Vagina (tissue), 2 donors: Measurements from ENCODE around the gene NDUFB1. TPM values are rescaled to one million over a fixed set of nuclear protein-coding genes. Genes with fewer than 3 reads are reported as not detected.

Source experiments
- DNase-seq, 2 donors: peaks; one replicate each; pipeline ENCODE4 v3.0.0-alpha.2; 2017; ENCODE audit errors: extremely low spot score in 2 of 2
- H3K27ac ChIP-seq: fragments of 200-600 bp; sonication (generic); one replicate; pipeline ENCODE4 v1.5.1; 2019
- H3K27me3 ChIP-seq: fragments of 200-600 bp; sonication (generic); one replicate; pipeline ENCODE4 v1.5.1; 2019
- H3K36me3 ChIP-seq, 2 donors: fragments of 200-600 bp; sonication (generic); one replicate each; pipeline ENCODE4 v1.5.1; 2017 to 2019
- H3K4me1 ChIP-seq: fragments of 200-600 bp; sonication (generic); one replicate; pipeline ENCODE4 v1.5.1; 2019
- H3K4me3 ChIP-seq, 2 donors: fragments of 200-600 bp; sonication (generic); 1 replicate in 1 of 2; 2 replicates in 1 of 2; pipeline ENCODE4 v1.5.1; 2016 to 2019
- H3K9me3 ChIP-seq: fragments of 200-600 bp; sonication (generic); one replicate; pipeline ENCODE4 v1.5.1; 2019
- CTCF ChIP-seq, 3 experiments: fragments of 450-650 bp in 2 of 3; fragments of 200-600 bp in 1 of 3; sonication (generic) in 1 of 3; IDR thresholded peaks; one replicate each; pipeline ENCODE4 v1.5.1; 2017 to 2019; ENCODE audit warnings: antibody characterized with exemption in 3 of 3, mild to moderate bottlenecking in 2 of 3, moderate library complexity in 2 of 3
- POLR2A ChIP-seq, 2 donors: fragments of 450-650 bp; IDR thresholded peaks; one replicate each; pipeline ENCODE4 v1.6.1; 2017; ENCODE audit warnings: antibody characterized with exemption in 2 of 2, mild to moderate bottlenecking in 2 of 2, moderate library complexity in 2 of 2
- POLR2AphosphoS5 ChIP-seq, 2 donors: sonication (generic); formaldehyde crosslinking; IDR thresholded peaks; one replicate each; pipeline ENCODE4 v1.9.0; 2017; ENCODE audit warnings: antibody characterized with exemption in 2 of 2, mild to moderate bottlenecking in 2 of 2, low read depth in 1 of 2; ENCODE audit not compliant: insufficient read depth in 1 of 2
- intact Hi-C: fragments of 100-400 bp; cut with DNase I; formaldehyde crosslinking; loops from one replicate; pipeline ENCODE4 v1.15.1; 2023
- total RNA-seq: library from RNA; depleted of rRNA; stranded (reverse); fragments of >200 nt; gene quantifications from one replicate; pipeline ENCODE4 v1.2.3, GENCODE V29; 2016

The NDUFB1 gene
- total RNA-seq, 1 donor from 2014 or later = 86.9 TPM

GRCh38 chr14:92154283-92154942 is 32.9 kb upstream of the NDUFB1 start:
- Histone ChIP-seq H3K4me3 (no peak overlapping the region), H3K36me3 (peaks cover 0 to 54% of the 10 kb centered on the region in 2 donors), H3K27ac (no peak overlapping the region), H3K4me1 (no peaks in the 10 kb centered on the region), H3K27me3 (no peaks in the 10 kb centered on the region), H3K9me3 (no peaks in the 10 kb centered on the region)
- TF ChIP-seq POLR2AphosphoS5 (IDR thresholded peaks at IDR 0.05; ENCODE audit: insufficient read depth in 1 of 2, low read depth in 1 of 2) = no peak
- no peak for TF ChIP-seq CTCF (IDR thresholded peaks at IDR 0.05)
- no peak for TF ChIP-seq POLR2A (IDR thresholded peaks at IDR 0.05)
- intact Hi-C loops = no loop called here
- DNase-seq = no peak

- Histone ChIP-seq H3K4me3 (no peak overlapping the region), H3K4me1 (no peaks in the 10 kb centered on the region), H3K9me3 (no peaks in the 10 kb centered on the region), H3K27ac (no peak overlapping the region), H3K27me3 (no peaks in the 10 kb centered on the region), H3K36me3 (peaks cover 0 to 51% of the 10 kb centered on the region in 2 donors)
- intact Hi-C loops = no loop called here
- no peak for TF ChIP-seq POLR2A (IDR thresholded peaks at IDR 0.05)
- TF ChIP-seq CTCF (IDR thresholded peaks at IDR 0.05) = no peak
- TF ChIP-seq POLR2AphosphoS5 (IDR thresholded peaks at IDR 0.05; ENCODE audit: insufficient read depth in 1 of 2, low read depth in 1 of 2) = no peak
- no peak for DNase-seq
Observed at GRCh38 chr14:92153581-92153980, 32.1 kb upstream of the NDUFB1 start.

- intact Hi-C loops = no loop called here
- H3K27me3 ChIP-seq = no peaks in the 10 kb centered on the region
- DNase-seq = no peak
- TF ChIP-seq POLR2AphosphoS5 (IDR thresholded peaks at IDR 0.05; ENCODE audit: insufficient read depth in 1 of 2, low read depth in 1 of 2) = no peak
- TF ChIP-seq POLR2A (IDR thresholded peaks at IDR 0.05) = no peak
- no peak for TF ChIP-seq CTCF (IDR thresholded peaks at IDR 0.05)
- H3K4me3 ChIP-seq = no peak overlapping the region
- H3K4me1 ChIP-seq = no peaks in the 10 kb centered on the region
- H3K27ac ChIP-seq = no peak overlapping the region
- H3K36me3 ChIP-seq = peaks cover 0 to 61% of the 10 kb centered on the region in 2 donors
- H3K9me3 ChIP-seq = no peaks in the 10 kb centered on the region
Observed at GRCh38 chr14:92144708-92145107, 23.2 kb upstream of the NDUFB1 start.

- no peaks in the 10 kb centered on the region for H3K9me3 ChIP-seq
- no peak overlapping the region for H3K27ac ChIP-seq
- H3K27me3 ChIP-seq = no peaks in the 10 kb centered on the region
- intact Hi-C loops = no loop called here
- H3K36me3 ChIP-seq = peaks cover 0 to 59% of the 10 kb centered on the region in 2 donors
- TF ChIP-seq POLR2AphosphoS5 (IDR thresholded peaks at IDR 0.05; ENCODE audit: insufficient read depth in 1 of 2, low read depth in 1 of 2) (no peak), CTCF (IDR thresholded peaks at IDR 0.05) (no peak), POLR2A (IDR thresholded peaks at IDR 0.05) (no peak)
- no peak overlapping the region for H3K4me3 ChIP-seq
- no peaks in the 10 kb centered on the region for H3K4me1 ChIP-seq
- DNase-seq = no peak
Observed at GRCh38 chr14:92143962-92144361, 22.5 kb upstream of the NDUFB1 start.

GRCh38 chr14:92143309-92143708 is 21.8 kb upstream of the NDUFB1 start:
- H3K36me3 ChIP-seq = peaks cover 0 to 64% of the 10 kb centered on the region in 2 donors
- H3K27me3 ChIP-seq = no peaks in the 10 kb centered on the region
- no peaks in the 10 kb centered on the region for H3K4me1 ChIP-seq
- no peak overlapping the region for H3K27ac ChIP-seq
- no peak overlapping the region for H3K4me3 ChIP-seq
- no peak for DNase-seq
- H3K9me3 ChIP-seq = no peaks in the 10 kb centered on the region
- TF ChIP-seq POLR2AphosphoS5 (IDR thresholded peaks at IDR 0.05; ENCODE audit: insufficient read depth in 1 of 2, low read depth in 1 of 2) (no peak), POLR2A (IDR thresholded peaks at IDR 0.05) (no peak), CTCF (IDR thresholded peaks at IDR 0.05) (no peak)
- intact Hi-C loops = no loop called here
